Fibroblast of pulmonary artery (primary cell): ENCODE measurements around the gene MYO10.

Source experiments
- DNase-seq: peaks from one replicate; pipeline ENCODE4 v3.0.0-alpha.2; 2010; ENCODE audit warnings: low read depth
- H3K4me3 ChIP-seq: replicated peaks from 2 replicates; pipeline ENCODE4 v1.5.1; 2011; ENCODE audit warnings: low read depth, mild to moderate bottlenecking, control low read depth, low read length, moderate library complexity
- TF ChIP-seq, protein P1 (sequence below): IDR thresholded peaks from 2 replicates; pipeline ENCODE4 v1.5.1; 2011; ENCODE audit warnings: mild to moderate bottlenecking, control low read depth, low read length, inconsistent platforms; ENCODE audit errors: missing control alignments

Gene MYO10

DNA sequence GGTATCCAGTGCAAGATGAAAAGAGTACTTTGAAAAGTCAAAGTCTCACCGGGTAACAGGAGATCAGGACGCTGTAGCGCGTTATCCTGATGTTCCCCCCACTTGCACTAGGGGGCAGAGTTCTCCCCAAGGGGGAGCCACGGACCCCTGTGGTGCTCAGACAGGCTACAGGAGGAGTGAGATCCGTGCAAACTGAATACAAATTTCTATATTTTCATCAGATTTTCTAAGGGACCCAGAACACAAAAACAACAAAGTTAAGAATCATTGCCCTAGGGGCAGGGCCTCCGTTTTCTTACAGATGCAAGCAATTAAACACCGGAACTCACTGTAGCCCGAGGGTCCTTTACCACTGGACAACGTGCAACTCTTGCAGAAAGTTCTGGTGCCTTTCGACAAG lies 2.0 kb downstream of the MYO10 start:
- peak overlapping the region; percentile 96 for H3K4me3 ChIP-seq
- DNase-seq = peak; percentile 81
- TF ChIP-seq, protein P1, sequence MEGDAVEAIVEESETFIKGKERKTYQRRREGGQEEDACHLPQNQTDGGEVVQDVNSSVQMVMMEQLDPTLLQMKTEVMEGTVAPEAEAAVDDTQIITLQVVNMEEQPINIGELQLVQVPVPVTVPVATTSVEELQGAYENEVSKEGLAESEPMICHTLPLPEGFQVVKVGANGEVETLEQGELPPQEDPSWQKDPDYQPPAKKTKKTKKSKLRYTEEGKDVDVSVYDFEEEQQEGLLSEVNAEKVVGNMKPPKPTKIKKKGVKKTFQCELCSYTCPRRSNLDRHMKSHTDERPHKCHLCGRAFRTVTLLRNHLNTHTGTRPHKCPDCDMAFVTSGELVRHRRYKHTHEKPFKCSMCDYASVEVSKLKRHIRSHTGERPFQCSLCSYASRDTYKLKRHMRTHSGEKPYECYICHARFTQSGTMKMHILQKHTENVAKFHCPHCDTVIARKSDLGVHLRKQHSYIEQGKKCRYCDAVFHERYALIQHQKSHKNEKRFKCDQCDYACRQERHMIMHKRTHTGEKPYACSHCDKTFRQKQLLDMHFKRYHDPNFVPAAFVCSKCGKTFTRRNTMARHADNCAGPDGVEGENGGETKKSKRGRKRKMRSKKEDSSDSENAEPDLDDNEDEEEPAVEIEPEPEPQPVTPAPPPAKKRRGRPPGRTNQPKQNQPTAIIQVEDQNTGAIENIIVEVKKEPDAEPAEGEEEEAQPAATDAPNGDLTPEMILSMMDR = peak; percentile 98

DNA sequence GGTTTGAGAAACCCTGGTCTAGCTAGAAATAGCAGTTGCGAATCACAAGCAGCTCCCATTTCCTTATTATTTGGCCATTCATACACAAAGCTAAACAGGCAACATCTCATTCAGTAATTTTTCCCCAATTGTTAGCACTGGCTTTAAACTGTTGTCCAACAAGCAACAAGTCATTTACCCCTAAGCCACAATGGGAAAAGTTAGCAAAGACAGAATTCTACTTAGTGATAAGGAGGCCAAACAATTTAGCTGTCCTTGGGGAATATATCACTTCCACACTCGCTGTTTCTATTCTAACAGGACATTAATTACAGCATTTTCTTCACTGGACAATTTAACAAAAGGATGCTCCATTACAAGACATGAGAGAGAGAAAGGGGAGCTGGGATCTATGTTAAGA lies 2.8 kb downstream of the MYO10 start:
- DNase-seq = no peak
- TF ChIP-seq, protein P1 = no peak
- H3K4me3 ChIP-seq = peak overlapping the region; percentile 96

DNA sequence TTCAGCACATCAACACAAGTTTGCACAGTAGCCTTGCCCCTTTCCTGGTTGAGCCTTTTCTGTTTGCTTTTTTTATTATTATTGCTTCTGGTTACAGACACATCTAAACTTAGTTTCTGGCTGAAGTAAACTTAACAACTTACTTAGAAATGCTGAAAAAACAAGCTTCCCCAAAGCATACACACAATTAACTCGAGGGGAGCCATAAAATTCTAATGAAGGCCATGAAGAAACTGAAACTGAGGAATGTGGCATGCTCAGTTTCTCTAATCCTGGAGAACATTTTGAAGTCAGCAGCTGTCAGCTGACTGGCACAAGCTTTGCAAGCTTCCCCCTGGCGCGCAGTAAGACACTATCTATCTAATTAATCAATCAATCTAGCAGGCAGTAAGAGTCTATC lies 3.7 kb downstream of the MYO10 start:
- no peak for DNase-seq
- TF ChIP-seq, protein P1 = no peak
- no peak overlapping the region for H3K4me3 ChIP-seq

DNA sequence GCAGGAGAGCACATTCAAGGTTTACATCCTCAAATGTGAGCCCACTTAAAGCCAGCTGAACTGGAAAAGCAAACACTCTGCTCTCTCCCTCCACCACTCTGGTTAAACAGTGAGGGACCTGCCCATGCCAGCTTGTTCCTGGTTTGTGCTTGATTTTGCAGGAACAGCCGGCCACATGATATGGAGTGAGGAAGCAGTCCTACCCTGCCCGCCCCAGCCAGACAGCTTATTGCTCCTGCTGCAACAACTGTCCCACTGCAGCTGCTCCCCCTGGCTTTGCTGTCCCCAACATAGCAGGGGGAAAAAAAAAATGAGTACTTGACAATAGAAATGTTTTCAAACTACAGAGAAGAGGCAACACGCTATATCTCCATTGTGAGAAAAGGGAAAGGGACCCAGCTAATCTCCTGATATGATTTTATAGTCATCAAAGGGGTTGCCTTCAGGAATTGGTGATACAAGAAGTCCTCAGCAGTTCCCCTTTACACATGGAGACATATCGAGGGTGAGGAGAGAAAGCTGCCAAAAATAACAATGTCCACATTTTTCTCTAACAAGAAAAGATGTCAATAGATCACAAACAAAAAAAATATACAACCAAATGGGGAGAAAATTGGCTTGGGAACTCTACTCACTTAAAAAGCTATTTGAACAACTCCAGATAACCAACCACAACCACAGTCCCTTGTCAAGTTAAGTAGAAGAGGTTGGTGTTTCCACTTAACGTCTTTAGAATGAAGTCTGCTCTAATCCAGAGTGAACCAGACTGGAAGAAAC lies 4.6 kb downstream of the MYO10 start:
- H3K4me3 ChIP-seq = no peak overlapping the region
- DNase-seq = no peak
- TF ChIP-seq, protein P1 = no peak

DNA sequence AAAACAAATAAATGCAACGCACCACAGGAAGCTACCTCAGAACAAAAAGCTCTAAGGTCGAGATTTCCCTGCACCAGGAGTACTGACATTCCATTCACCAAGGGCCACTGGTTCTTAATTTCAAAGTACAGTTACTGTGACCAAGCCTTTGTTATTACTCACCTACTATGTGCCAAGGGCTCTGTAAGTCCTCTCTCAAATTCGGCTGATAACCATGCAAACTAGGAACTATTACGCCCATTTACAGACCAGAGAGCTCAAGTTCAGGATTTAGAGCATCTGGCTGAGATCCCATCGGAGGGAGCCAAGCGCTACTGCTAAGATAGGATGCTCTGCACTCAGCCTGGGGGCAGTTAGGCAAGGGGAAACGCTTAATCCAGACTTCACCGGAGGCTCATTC lies 5.6 kb downstream of the MYO10 start:
- TF ChIP-seq, protein P1 = no peak
- no peak overlapping the region for H3K4me3 ChIP-seq

DNA sequence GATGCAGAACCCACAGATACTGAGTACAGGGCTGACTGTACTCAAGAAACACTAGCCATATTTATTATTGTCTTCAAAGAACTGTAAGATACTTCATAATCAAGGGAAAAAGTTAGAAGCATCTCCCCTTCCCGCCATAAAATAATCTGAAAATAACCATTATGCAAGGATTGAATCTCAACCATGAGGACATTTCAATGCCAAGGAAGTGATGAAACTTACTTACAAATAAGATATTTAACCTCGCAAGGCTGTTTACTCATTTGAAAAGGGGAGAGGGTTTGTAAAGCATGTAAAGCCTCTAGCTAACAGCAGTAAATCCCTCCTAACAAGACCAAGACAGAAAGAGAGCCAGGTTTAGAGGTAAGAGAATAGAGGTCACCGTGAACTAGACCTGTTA lies 6.3 kb downstream of the MYO10 start:
- TF ChIP-seq, protein P1 = no peak
- peak; percentile 44 for DNase-seq
- H3K4me3 ChIP-seq = no peak overlapping the region

More for the DNA sequence above, 5.6 kb downstream of the MYO10 start:
- DNase-seq = no peak

DNA sequence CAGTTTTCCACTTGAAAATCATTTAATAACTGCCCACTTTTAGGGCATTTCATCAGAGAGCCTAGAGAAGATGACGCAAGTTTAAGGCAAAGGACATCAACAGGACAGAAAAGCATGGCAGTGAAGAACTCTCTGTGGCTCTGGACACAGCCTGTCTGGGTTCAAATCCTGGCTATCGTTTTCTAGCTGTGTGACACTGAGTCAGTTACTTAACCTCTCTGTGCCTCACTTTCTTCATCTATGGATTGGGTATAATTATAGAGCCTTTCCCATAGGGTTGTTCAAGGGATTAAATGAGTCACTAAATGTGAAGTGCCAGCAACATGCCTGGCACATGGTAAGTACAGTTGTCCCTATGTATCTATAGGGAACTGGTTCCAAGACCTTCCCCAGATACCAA lies 6.7 kb downstream of the MYO10 start:
- TF ChIP-seq, protein P1 = no peak
- DNase-seq = no peak
- H3K4me3 ChIP-seq = no peak overlapping the region
